ENCODE data around the gene OR9A4.

GRCh38 chr7:141874787-141875186 is 41.4 kb upstream of the OR9A4 start:
- TF ChIP-seq POLR2A (IDR thresholded peaks at IDR 0.05; ENCODE audit: low read depth, low read length) (no peak), TAF1 (IDR thresholded peaks at IDR 0.05; ENCODE audit: low read depth, low read length) (no peak)
